ENCODE data around the gene EFCAB5. TPM values are rescaled to one million over a fixed set of nuclear protein-coding genes. Genes with fewer than 3 reads are reported as not detected.

Gene EFCAB5
- polyA plus RNA-seq, 1 donor (not counting 4 experiments of a cell fraction or from before 2014, with no cell fraction given): 0.17 TPM

- dilution Hi-C loops (cut with MboI; ENCODE audit: extremely low pct_ligation_motif_present, low sequenced_read_pairs): no loop called here
- no peak for FAIRE-seq
- H3K9me3 ChIP-seq (ENCODE audit: control insufficient read depth, low read depth, low read length): no peaks in the 10 kb centered on the region
- no peak overlapping the region for H3K4me3 ChIP-seq (ENCODE audit: control insufficient read depth in 2 of 3, extremely low read depth in 1 of 3, insufficient read depth in 2 of 3, low read depth in 1 of 3, low read length in 3 of 3)
- H3K27me3 ChIP-seq (ENCODE audit: control insufficient read depth, extremely low read depth, insufficient read depth, low read length): peaks cover 15% of the 10 kb centered on the region
- no peak overlapping the region for H3K9ac ChIP-seq (ENCODE audit: control insufficient read depth, extremely low read depth, insufficient read depth, low read length)
- H3K9me1 ChIP-seq (ENCODE audit: control insufficient read depth, extremely low read depth, insufficient read depth, low read length): no peaks in the 10 kb centered on the region
- no peaks in the 10 kb centered on the region for H3K79me2 ChIP-seq (ENCODE audit: control insufficient read depth, insufficient read depth, low read length)
- H3K36me3 ChIP-seq (ENCODE audit: control insufficient read depth in 2 of 2, extremely low read depth in 1 of 2, insufficient read depth in 2 of 2, low read length in 2 of 2): no peaks in the 10 kb centered on the region
- no peak overlapping the region for H3K4me2 ChIP-seq (ENCODE audit: control insufficient read depth, extremely low read depth, insufficient read depth, low read depth, low read length)
- no peaks in the 10 kb centered on the region for H4K20me1 ChIP-seq (ENCODE audit: control insufficient read depth, extremely low read depth, insufficient read depth, low read length)
- no peak for TF ChIP-seq CTCF (optimal IDR thresholded peaks at IDR 0.05 in 1 of 3, IDR thresholded peaks at IDR 0.05 in 1 of 3, conservative IDR thresholded peaks at IDR 0.05 in 1 of 3; ENCODE audit: extremely low read depth in 1 of 3, insufficient read depth in 2 of 3, low read length in 3 of 3)
- no peak for TF ChIP-seq EZH2 (IDR thresholded peaks at IDR 0.05; ENCODE audit: low read length)
- H3K27ac ChIP-seq (ENCODE audit: control insufficient read depth, insufficient read depth, low read length): no peak overlapping the region
- no peak overlapping the region for H2AFZ ChIP-seq (ENCODE audit: control insufficient read depth, low read length)
- H3K4me1 ChIP-seq (ENCODE audit: control insufficient read depth, extremely low read depth, insufficient read depth, low read length): no peaks in the 10 kb centered on the region
- DNase-seq (ENCODE audit: low read depth, low spot score): no peak
Measured at GRCh38 chr17:30074254-30074653, 132.8 kb downstream of the EFCAB5 start.

GRCh38 chr17:30074730-30075129 lies 133.3 kb downstream of the EFCAB5 start:
- H3K4me2 ChIP-seq (ENCODE audit: control insufficient read depth, extremely low read depth, insufficient read depth, low read depth, low read length): no peak overlapping the region
- no peaks in the 10 kb centered on the region for H3K4me1 ChIP-seq (ENCODE audit: control insufficient read depth, extremely low read depth, insufficient read depth, low read length)
- H2AFZ ChIP-seq (ENCODE audit: control insufficient read depth, low read length): no peak overlapping the region
- no peaks in the 10 kb centered on the region for H4K20me1 ChIP-seq (ENCODE audit: control insufficient read depth, extremely low read depth, insufficient read depth, low read length)
- H3K27ac ChIP-seq (ENCODE audit: control insufficient read depth, insufficient read depth, low read length): no peak overlapping the region
- H3K9ac ChIP-seq (ENCODE audit: control insufficient read depth, extremely low read depth, insufficient read depth, low read length): no peak overlapping the region
- H3K9me3 ChIP-seq (ENCODE audit: control insufficient read depth, low read depth, low read length): no peaks in the 10 kb centered on the region
- TF ChIP-seq CTCF (optimal IDR thresholded peaks at IDR 0.05 in 1 of 3, IDR thresholded peaks at IDR 0.05 in 1 of 3, conservative IDR thresholded peaks at IDR 0.05 in 1 of 3; ENCODE audit: extremely low read depth in 1 of 3, insufficient read depth in 2 of 3, low read length in 3 of 3): no peak
- no peak for TF ChIP-seq EZH2 (IDR thresholded peaks at IDR 0.05; ENCODE audit: low read length)
- no peaks in the 10 kb centered on the region for H3K36me3 ChIP-seq (ENCODE audit: control insufficient read depth in 2 of 2, extremely low read depth in 1 of 2, insufficient read depth in 2 of 2, low read length in 2 of 2)
- DNase-seq (ENCODE audit: low read depth, low spot score): no peak
- H3K9me1 ChIP-seq (ENCODE audit: control insufficient read depth, extremely low read depth, insufficient read depth, low read length): no peaks in the 10 kb centered on the region
- FAIRE-seq: no peak
- no peak overlapping the region for H3K4me3 ChIP-seq (ENCODE audit: control insufficient read depth in 2 of 3, extremely low read depth in 1 of 3, insufficient read depth in 2 of 3, low read depth in 1 of 3, low read length in 3 of 3)
- peaks cover 15% of the 10 kb centered on the region for H3K27me3 ChIP-seq (ENCODE audit: control insufficient read depth, extremely low read depth, insufficient read depth, low read length)
- dilution Hi-C loops (cut with MboI; ENCODE audit: extremely low pct_ligation_motif_present, low sequenced_read_pairs): no loop called here
- no peaks in the 10 kb centered on the region for H3K79me2 ChIP-seq (ENCODE audit: control insufficient read depth, insufficient read depth, low read length)

Measured in keratinocyte (primary cell).